Choroid plexus epithelial cell (primary cell): ENCODE data around the gene VPS33A.

Source experiments
- DNase-seq: peaks from one replicate; pipeline ENCODE4 v3.0.0-alpha.2; 2010; ENCODE audit warnings: low read depth
- H3K4me3 ChIP-seq: 2 replicates; pipeline ENCODE4 v1.5.1; 2011; ENCODE audit warnings: low read depth, mild to moderate bottlenecking, control low read depth, low read length, moderate library complexity
- TF ChIP-seq, protein P1 (sequence below): conservative IDR thresholded peaks from 2 replicates; pipeline ENCODE4 v1.5.1; 2011; ENCODE audit warnings: low read depth, mild to moderate bottlenecking, control low read depth, inconsistent platforms, low read length, moderate library complexity

Gene VPS33A

DNA sequence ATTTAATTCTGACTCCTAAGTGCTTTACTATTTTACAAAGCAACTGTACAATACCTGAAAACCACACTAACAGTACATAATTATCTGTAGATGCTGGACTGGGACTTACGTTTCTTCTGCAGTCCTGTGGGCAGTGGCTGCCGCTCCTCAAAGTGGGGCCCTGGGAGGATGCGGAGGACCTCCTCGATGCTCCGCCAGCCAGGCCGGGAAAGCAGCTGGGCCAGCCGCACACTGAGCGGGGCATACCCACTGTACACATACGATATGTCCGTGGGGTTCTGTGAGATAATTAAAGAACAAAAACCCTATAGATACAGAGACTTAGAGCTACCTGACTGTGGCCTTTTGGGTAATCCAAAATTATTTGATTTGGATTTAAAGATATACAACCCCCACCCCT, 33.6 kb downstream of the VPS33A start:
- DNase-seq = no peak
- TF ChIP-seq, protein P1, sequence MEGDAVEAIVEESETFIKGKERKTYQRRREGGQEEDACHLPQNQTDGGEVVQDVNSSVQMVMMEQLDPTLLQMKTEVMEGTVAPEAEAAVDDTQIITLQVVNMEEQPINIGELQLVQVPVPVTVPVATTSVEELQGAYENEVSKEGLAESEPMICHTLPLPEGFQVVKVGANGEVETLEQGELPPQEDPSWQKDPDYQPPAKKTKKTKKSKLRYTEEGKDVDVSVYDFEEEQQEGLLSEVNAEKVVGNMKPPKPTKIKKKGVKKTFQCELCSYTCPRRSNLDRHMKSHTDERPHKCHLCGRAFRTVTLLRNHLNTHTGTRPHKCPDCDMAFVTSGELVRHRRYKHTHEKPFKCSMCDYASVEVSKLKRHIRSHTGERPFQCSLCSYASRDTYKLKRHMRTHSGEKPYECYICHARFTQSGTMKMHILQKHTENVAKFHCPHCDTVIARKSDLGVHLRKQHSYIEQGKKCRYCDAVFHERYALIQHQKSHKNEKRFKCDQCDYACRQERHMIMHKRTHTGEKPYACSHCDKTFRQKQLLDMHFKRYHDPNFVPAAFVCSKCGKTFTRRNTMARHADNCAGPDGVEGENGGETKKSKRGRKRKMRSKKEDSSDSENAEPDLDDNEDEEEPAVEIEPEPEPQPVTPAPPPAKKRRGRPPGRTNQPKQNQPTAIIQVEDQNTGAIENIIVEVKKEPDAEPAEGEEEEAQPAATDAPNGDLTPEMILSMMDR = no peak
- no peak overlapping the region for H3K4me3 ChIP-seq

DNA sequence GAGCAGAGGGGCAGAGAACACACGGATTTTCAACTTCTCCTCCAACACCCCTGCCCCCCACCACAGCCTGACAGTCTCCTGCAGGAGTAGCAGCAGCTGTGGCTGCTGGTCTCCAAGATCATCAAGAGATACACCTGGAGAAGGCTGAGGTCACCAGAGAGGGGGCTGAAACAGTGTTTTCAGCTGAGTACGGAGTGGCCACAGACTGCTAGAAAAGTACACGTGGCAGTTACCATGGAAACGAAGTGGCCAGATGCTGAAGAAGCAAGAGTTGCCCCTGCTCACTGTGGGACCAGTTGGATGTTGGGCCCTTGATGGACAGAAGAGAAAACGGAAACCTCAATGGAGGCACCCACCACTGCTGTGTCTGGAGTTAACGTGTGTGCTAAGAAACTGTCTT, 35.5 kb downstream of the VPS33A start:
- no peak for DNase-seq
- TF ChIP-seq, protein P1 = no peak
- no peak overlapping the region for H3K4me3 ChIP-seq

DNA sequence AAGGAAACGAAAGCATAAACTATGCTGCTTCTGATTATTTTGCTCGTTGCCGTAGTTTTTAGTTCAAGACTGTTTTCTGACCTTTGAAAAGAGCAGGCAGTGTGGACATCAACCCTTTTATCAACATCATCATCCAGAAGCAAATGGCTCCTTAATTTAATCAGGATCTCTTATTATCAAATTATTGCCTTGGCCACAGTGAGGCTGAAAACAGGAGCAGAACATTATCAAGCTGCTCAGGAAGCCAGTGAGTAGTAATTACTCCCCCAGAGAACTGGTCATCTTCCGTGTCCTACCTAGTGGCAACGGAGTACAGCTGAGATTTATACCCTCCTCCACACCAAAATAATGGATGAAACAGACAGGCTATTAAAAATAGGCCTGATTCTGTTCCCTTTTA, 38.2 kb downstream of the VPS33A start:
- H3K4me3 ChIP-seq = no peak overlapping the region
- TF ChIP-seq, protein P1 = no peak
- DNase-seq = no peak

DNA sequence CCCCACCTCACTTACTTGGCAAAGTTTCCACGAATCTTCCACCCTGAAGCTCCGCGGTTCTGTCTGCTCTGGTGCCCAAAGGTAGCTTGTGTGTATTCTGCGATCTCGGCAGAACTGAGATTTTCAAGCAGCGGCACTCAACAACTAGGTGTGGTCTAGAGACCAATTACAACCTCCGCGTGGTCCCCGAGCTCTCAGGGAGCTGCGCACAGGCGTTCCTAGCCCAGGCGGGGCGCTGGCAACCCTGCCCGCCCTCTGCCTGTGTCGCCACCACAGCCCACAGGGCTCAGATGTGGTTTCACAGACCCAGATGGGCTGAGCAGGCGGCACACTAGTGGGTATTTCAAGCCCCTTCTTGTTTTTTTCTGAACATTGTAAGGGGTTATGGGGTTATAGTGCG, 39.0 kb downstream of the VPS33A start:
- H3K4me3 ChIP-seq = no peak overlapping the region

DNA sequence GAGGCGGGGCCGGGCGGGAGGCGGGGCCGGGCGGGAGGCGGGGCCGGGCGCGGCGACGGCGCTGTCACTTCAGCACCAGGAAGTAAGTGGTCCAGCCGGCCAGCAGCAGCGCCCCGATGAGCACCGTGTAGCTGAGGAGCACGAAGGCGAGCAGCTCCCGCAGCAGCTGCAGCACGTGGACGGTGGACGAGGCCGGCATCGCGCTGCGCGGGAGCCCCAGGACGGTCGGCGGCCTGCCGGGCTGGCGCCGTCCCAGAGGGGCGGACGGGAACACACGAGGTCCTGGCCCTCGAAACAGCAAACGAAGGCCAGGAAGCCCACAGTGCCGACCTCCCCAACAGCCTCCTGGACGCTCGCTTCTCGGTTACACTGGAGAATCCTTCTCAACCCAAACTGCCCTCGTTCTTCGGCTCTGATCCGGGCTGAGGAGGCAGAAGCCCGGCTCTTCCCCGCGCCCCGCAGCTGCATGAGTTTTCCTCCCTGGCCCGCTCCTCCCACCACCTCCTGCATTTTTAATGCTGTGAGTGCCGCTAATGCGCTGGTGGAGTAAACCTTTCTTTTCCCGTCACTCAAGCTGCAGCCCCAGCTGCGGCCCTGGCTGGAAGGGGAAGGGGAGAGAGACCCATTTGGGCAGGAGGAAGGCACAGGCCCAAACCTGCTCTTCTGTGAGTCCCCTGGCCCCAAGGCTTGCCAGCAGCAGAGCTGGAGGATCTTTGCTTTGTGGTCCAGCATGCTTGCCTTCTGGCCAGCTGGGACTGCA, 39.7 kb downstream of the VPS33A start:
- peak overlapping the region; percentile 48 for H3K4me3 ChIP-seq
- no peak for DNase-seq
- TF ChIP-seq, protein P1 = no peak

More for the DNA sequence above, 39.0 kb downstream of the VPS33A start:
- no peak for DNase-seq
- TF ChIP-seq, protein P1 = no peak

DNA sequence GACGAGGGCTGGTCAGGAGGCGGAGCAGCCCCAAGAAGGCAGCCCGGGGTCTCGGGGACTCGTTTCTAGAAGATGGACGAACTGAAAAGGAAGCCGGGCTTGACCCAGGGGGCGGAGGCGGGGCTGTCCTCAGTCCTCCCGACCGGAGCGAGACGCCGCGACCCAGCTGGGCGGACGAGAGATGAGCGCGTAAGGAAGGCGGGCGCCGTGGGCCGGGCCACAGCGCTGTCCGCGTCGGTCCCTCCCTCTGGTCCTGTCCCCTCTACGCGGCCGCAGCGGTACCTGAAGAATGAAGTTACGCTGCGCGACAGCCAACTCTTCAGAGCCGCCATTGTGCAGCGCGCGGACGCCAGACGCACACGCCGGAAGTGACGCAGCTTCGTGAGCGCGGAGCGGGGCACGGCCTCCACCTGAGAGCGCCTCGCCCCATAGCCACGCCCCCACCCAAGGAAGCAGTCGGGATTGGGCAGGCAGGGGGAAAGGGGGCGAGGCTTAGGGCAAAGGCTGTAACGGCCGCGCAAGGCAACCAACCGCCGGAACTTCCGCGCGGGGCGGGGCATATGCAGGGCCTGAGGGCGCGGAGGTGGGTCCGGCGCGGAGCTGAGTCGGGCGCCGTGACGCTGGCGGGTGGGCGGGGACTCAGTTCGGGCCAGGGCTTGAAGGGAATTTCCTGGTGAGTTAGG, 40.5 kb downstream of the VPS33A start, which contains the start of gene DIABLO:
DIABLO (minus strand) TSS at position 370 of the 683 bp plus-strand sequence; CDS start at position 332, 38 bp downstream.
- peak; percentile 100 for DNase-seq
- H3K4me3 ChIP-seq = peak within 1 kb of the TSS; percentile 98
- TF ChIP-seq, protein P1 = no peak
